C4-2B (cell line): Measurements from ENCODE around the gene C14orf93.
"Not testable (repeated sequence)": the region's sequence is repeated elsewhere in the genome, so short reads cannot be mapped to it uniquely, and the experiment has no call there.

Experiments used
- H3K27ac ChIP-seq: fragments of 450-650 bp; 2 replicates; pipeline ENCODE4 v1.5.1; 2017
- CTCF ChIP-seq: fragments of 450-650 bp; conservative IDR thresholded peaks from 2 replicates; pipeline ENCODE4 v1.5.1; 2017; ENCODE audit warnings: mild to moderate bottlenecking
- ZFX ChIP-seq: fragments of 450-650 bp; IDR thresholded peaks from 2 replicates; pipeline ENCODE4 v1.6.1; 2017

The C14orf93 gene

GRCh38 chr14:22972313-22972930 is 37.5 kb downstream of the C14orf93 start:
- TF ChIP-seq ZFX (no peak), CTCF (no peak)
- H3K27ac ChIP-seq, result no peak overlapping the region

GRCh38 chr14:22971152-22971551 is 38.8 kb downstream of the C14orf93 start:
- H3K27ac ChIP-seq, result no peak overlapping the region
- TF ChIP-seq ZFX, result no peak

- no peak overlapping the region for H3K27ac ChIP-seq
- TF ChIP-seq ZFX (no peak), CTCF (no peak)
Observed at GRCh38 chr14:22966783-22967269, 43.1 kb downstream of the C14orf93 start.

GRCh38 chr14:22965916-22966782 is 43.8 kb downstream of the C14orf93 start:
- not testable (repeated sequence) for H3K27ac ChIP-seq

GRCh38 chr14:22962061-22962676 is 47.8 kb downstream of the C14orf93 start:
- TF ChIP-seq CTCF (no peak), ZFX (no peak)
- H3K27ac ChIP-seq, result no peak overlapping the region

GRCh38 chr14:22955702-22956569 is 54.0 kb downstream of the C14orf93 start:
- TF ChIP-seq CTCF (no peak), ZFX (no peak)
- peak overlapping the region; percentile 93 for H3K27ac ChIP-seq

GRCh38 chr14:22952418-22952817 is 57.5 kb downstream of the C14orf93 start:
- no peak overlapping the region for H3K27ac ChIP-seq
- TF ChIP-seq CTCF (no peak), ZFX (no peak)

- not testable (repeated sequence) for H3K27ac ChIP-seq
Observed at GRCh38 chr14:22951795-22952194, 58.1 kb downstream of the C14orf93 start.
